ENCODE measurements around the gene GPHA2.

GPHA2 gene

DNA sequence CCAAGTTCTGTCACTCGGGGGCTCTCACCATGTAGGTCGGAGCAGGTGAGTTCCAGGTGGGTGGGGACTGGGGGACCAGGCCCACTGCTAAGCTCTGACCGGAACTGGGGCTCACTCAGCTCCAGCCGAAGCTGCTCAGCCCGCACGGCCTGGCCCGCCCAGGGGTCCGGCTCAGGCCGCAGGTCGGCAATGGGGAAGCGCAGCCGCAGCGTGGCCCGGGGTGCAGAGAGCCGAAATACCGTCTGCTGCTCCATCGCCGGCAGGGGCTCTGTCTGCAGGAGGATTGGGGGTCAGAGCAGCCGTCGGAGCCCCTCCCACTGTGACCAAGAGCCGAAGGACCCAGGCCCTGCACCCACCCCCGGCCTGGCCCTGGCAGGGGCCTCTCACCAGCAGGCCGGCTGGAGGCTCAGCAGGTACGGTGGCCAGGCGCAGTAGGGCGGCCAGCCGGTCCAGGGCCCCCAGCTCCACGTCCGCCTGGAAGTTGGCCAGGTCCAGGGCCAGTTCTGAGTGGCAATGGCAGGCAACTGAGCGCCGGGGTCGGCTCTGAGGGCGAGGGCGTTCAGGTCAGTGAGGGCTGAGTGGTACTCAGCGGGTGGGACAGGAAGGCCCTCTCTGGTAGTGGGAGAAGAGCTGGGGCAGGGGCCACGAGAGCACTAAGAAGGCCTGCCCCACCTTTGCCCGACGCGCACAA, 25.9 kb downstream of the GPHA2 start:
- H3K36me3 Mint-ChIP-seq (ENCODE audit: low read depth), result peaks cover 78% of the 10 kb centered on the region
- no peak overlapping the region for H3K4me3 Mint-ChIP-seq
- no peak overlapping the region for H3K27ac Mint-ChIP-seq
- H3K27me3 Mint-ChIP-seq, result no peaks in the 10 kb centered on the region
- H3K4me1 Mint-ChIP-seq (ENCODE audit: low read depth), result peaks cover 2% of the 10 kb centered on the region
- DNase-seq, result no peak
- H3K9me3 Mint-ChIP-seq, result no peaks in the 10 kb centered on the region

DNA sequence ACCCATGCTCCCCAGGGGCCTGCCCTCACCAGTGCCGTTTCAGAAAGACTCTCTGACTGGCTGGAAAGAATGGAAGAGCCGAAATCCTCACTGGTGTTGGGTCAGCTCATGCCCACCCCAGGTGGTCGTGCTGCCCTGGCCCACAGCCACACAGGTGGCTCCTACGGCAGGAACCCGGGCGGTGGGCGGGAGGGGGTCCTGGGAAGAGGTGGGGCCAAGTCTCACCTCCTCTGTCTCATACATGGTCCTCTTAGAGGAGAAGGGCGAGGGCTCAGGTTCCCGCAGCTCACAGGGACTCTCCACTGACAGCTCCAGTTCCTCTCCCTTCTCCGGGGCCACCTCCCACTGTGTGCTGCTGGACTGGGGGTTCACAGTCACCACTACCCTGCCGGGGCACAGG, 26.9 kb downstream of the GPHA2 start:
- Mint-ChIP-seq H3K9me3 (no peaks in the 10 kb centered on the region), H3K27ac (no peak overlapping the region), H3K36me3 (ENCODE audit: low read depth) (peaks cover 76% of the 10 kb centered on the region), H3K4me3 (no peak overlapping the region), H3K27me3 (no peaks in the 10 kb centered on the region), H3K4me1 (ENCODE audit: low read depth) (no peaks in the 10 kb centered on the region)
- DNase-seq, result no peak

GRCh38 chr11:64906314-64906635, 29.4 kb downstream of the GPHA2 start:
- H3K4me3 Mint-ChIP-seq, result no peak overlapping the region
- H3K36me3 Mint-ChIP-seq (ENCODE audit: low read depth), result peaks cover 69% of the 10 kb centered on the region
- H3K4me1 Mint-ChIP-seq (ENCODE audit: low read depth), result peaks cover 5% of the 10 kb centered on the region
- no peak for DNase-seq
- no peaks in the 10 kb centered on the region for H3K27me3 Mint-ChIP-seq
- no peaks in the 10 kb centered on the region for H3K9me3 Mint-ChIP-seq
- H3K27ac Mint-ChIP-seq, result no peak overlapping the region

GRCh38 chr11:64905516-64906313, 30.0 kb downstream of the GPHA2 start:
- H3K27ac Mint-ChIP-seq, result no peak overlapping the region
- H3K27me3 Mint-ChIP-seq, result no peaks in the 10 kb centered on the region
- no peak overlapping the region for H3K4me3 Mint-ChIP-seq
- H3K9me3 Mint-ChIP-seq, result no peaks in the 10 kb centered on the region
- no peak for DNase-seq
- peaks cover 11% of the 10 kb centered on the region for H3K4me1 Mint-ChIP-seq (ENCODE audit: low read depth)
- H3K36me3 Mint-ChIP-seq (ENCODE audit: low read depth), result peaks cover 68% of the 10 kb centered on the region

DNA sequence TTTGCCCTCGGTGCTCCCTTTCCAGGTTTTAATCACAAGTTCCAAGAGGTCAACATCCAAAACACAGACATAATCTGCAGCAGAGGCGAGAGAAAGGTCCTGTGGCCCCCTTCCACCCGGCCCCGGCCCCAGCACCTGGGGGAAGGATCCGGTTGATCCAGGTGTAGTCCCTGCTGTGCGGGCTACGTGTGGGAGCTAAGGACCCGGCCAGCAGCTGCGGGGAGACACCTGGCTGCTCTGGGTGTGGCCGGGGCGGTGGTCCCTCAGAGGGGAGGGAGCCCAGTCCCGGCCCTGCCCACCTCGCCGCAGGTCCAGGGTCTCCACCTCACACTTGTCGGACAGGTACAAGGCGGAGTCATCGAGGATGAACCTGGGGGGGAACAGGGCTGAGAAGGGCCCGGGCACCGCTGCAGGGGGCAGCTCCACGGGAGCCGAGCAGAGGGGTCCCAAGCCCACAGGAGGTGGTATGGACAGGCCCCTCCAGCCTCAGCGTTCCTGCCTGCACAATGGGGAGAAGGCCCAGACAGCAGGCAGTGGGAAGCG, 32.3 kb downstream of the GPHA2 start:
- Mint-ChIP-seq H3K4me1 (ENCODE audit: low read depth) (peaks cover 22% of the 10 kb centered on the region), H3K9me3 (no peaks in the 10 kb centered on the region), H3K27me3 (no peaks in the 10 kb centered on the region), H3K27ac (no peak overlapping the region), H3K4me3 (no peak overlapping the region), H3K36me3 (ENCODE audit: low read depth) (peaks cover 63% of the 10 kb centered on the region)
- DNase-seq, result no peak

DNA sequence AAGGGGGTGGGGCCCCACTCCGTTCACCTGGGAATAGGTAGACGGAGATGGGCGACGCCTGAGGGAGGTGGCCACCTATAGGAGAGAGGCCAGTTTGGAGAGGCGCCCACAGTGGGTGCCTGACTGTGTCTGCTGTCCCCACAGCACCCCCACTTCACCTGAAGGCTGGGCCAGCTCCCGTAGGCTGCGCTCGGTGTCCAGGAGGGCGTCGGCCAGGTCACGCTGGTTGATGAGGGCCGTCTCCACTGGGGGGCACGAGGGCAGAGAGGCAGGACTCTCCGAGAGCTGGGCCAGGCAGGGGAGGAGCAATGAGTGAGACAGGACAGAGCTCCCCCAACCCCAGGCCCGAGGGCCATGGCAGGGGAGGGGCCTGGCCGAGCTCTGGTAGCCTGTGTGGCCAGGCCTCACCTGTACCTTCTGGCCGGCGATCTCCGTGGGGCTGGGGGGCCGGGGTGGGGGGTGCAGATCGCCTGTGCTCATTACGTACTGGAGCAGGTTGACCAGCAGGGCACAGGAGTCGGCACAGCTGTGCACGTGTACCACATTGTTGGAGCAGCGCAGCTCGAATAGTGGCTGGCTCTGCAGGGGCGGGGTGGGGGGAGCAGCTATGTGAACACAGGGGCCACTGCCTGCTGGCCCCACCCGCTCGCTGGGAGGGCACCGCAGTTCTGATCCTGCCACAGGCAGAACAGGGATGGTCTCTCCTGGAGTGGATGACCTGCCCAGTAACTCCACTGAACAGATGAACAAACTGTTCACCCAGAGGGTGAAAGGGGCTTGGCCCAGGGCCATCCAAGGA, 33.4 kb downstream of the GPHA2 start:
- Mint-ChIP-seq H3K9me3 (no peaks in the 10 kb centered on the region), H3K4me1 (ENCODE audit: low read depth) (peaks cover 22% of the 10 kb centered on the region), H3K36me3 (ENCODE audit: low read depth) (peaks cover 64% of the 10 kb centered on the region), H3K4me3 (no peak overlapping the region), H3K27me3 (no peaks in the 10 kb centered on the region), H3K27ac (no peak overlapping the region)
- no peak for DNase-seq

DNA sequence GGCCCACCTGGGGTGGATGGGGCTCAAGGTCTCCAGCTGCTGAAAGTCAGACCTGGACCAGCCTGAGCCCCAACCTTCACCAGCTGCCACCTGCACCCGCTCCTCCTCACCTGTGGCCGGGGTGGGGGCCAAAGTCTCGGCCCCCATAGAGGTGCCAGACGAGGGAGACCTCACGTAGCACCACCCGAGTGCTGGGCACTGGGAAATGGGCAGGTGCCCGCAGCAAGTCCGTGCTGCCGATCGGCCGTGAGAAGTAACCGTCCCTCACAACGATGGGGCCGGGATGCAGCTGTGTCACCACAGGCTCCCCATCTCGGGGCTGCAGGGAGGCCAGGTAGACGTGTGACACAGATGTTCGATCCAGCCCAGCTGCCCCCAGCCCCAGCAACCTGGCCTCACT, 34.9 kb downstream of the GPHA2 start:
- H3K9me3 Mint-ChIP-seq, result no peaks in the 10 kb centered on the region
- peaks cover 67% of the 10 kb centered on the region for H3K36me3 Mint-ChIP-seq (ENCODE audit: low read depth)
- no peak for DNase-seq
- no peak overlapping the region for H3K4me3 Mint-ChIP-seq
- H3K27me3 Mint-ChIP-seq, result no peaks in the 10 kb centered on the region
- H3K4me1 Mint-ChIP-seq (ENCODE audit: low read depth), result peaks cover 22% of the 10 kb centered on the region
- H3K27ac Mint-ChIP-seq, result peak overlapping the region; percentile 55

- Mint-ChIP-seq H3K4me1 (ENCODE audit: low read depth) (peaks cover 22% of the 10 kb centered on the region), H3K36me3 (ENCODE audit: low read depth) (peaks cover 65% of the 10 kb centered on the region), H3K9me3 (no peaks in the 10 kb centered on the region), H3K4me3 (no peak overlapping the region), H3K27ac (peak overlapping the region; percentile 79), H3K27me3 (no peaks in the 10 kb centered on the region)
- peak; percentile 70 for DNase-seq
Observed at GRCh38 chr11:64900263-64900678, 35.4 kb downstream of the GPHA2 start.

DNA sequence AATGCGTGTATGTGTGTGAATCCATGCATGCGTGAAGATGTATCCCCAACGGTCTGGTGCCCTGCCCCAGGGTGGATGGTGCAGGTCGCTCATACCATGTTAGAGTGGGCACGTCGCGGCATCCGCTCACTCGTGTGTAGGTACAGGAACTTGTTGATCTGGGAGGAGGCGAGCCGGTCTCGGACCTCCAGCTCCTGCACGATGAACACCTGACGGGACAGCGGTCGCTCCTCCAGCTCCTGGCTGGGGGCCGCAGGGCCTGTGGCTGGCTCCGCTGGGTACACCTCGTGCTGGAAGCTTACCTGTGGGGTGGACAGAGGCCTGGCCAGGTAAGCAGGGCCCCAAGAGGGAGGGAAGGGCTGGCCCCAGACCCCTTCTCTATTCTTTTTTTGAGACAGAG, 37.2 kb downstream of the GPHA2 start:
- no peaks in the 10 kb centered on the region for H3K27me3 Mint-ChIP-seq
- DNase-seq, result no peak
- H3K9me3 Mint-ChIP-seq, result no peaks in the 10 kb centered on the region
- peaks cover 24% of the 10 kb centered on the region for H3K4me1 Mint-ChIP-seq (ENCODE audit: low read depth)
- no peak overlapping the region for H3K4me3 Mint-ChIP-seq
- peaks cover 64% of the 10 kb centered on the region for H3K36me3 Mint-ChIP-seq (ENCODE audit: low read depth)
- no peak overlapping the region for H3K27ac Mint-ChIP-seq

DNA sequence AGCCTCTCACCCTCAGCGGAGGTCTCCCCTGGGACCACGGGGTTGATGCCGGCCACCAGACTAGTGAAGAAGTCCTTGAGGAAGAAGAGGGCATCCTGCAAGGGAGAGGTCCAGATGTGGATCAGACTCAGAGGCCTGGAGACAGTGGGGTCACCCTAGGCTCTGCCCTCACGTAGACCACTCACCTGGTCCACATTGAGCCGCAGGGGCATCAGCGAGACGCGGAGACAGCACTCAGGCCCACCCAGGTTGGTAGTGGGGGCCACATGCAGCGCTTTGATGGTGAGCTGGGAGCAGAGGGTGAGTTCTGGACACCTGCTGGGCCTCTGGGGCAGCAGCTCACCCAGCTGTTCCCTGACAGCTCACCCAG, 37.6 kb downstream of the GPHA2 start:
- Mint-ChIP-seq H3K36me3 (ENCODE audit: low read depth) (peaks cover 63% of the 10 kb centered on the region), H3K4me3 (no peak overlapping the region), H3K4me1 (ENCODE audit: low read depth) (peaks cover 24% of the 10 kb centered on the region), H3K9me3 (no peaks in the 10 kb centered on the region), H3K27ac (no peak overlapping the region), H3K27me3 (no peaks in the 10 kb centered on the region)
- DNase-seq, result no peak

DNA sequence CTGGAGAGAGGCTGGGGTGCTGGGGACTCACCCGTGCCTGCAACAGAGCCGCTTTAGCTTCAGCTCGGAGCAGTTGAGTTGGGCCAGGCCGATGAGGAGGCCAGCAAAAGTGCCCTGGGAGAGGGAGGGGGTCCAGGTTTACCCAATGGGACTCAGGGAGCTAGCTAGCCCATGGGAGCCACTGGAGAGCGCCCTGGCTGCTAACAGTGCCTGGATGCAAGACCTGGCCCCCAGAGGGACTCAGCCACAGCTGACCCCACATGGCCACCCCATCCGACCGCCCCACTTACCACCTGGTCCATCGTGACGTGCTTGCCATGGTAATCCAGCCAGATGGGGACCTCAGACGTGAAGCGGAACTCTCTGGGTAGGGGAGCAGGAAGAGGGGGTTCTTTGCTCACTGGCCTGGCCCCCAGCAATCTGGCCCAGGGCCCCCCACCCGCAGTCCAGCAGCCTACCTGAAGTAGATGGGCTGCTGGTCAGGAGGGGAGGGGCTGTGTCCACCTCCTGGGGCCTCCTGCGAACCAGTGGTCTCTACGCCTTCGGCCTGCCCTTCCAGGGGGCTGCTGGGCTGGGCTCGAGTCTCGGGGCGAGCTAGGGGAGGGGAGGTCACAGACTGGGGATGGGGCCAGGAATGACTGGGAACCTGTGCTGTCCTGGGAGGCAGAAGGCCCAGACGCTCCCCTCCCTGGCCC, 38.2 kb downstream of the GPHA2 start:
- no peak for DNase-seq
- no peak overlapping the region for H3K4me3 Mint-ChIP-seq
- H3K27me3 Mint-ChIP-seq, result no peaks in the 10 kb centered on the region
- H3K4me1 Mint-ChIP-seq (ENCODE audit: low read depth), result peaks cover 24% of the 10 kb centered on the region
- peaks cover 60% of the 10 kb centered on the region for H3K36me3 Mint-ChIP-seq (ENCODE audit: low read depth)
- no peak overlapping the region for H3K27ac Mint-ChIP-seq
- H3K9me3 Mint-ChIP-seq, result no peaks in the 10 kb centered on the region

- peaks cover 53% of the 10 kb centered on the region for H3K36me3 Mint-ChIP-seq (ENCODE audit: low read depth)
Observed at GRCh38 chr11:64896448-64897022, 39.2 kb downstream of the GPHA2 start.

GRCh38 chr11:64894812-64895452, 40.8 kb downstream of the GPHA2 start:
- Mint-ChIP-seq H3K4me1 (ENCODE audit: low read depth) (peaks cover 6% of the 10 kb centered on the region), H3K27me3 (no peaks in the 10 kb centered on the region), H3K36me3 (ENCODE audit: low read depth) (peaks cover 41% of the 10 kb centered on the region), H3K27ac (no peak overlapping the region), H3K4me3 (no peak overlapping the region), H3K9me3 (no peaks in the 10 kb centered on the region)
- DNase-seq, result no peak

More at GRCh38 chr11:64896448-64897022, 39.2 kb downstream of the GPHA2 start:
- H3K9me3 Mint-ChIP-seq, result no peaks in the 10 kb centered on the region
- H3K27ac Mint-ChIP-seq, result no peak overlapping the region
- no peak for DNase-seq
- peaks cover 21% of the 10 kb centered on the region for H3K4me1 Mint-ChIP-seq (ENCODE audit: low read depth)
- no peak overlapping the region for H3K4me3 Mint-ChIP-seq
- H3K27me3 Mint-ChIP-seq, result no peaks in the 10 kb centered on the region
